Muscle of back (tissue), 11 donors: ENCODE data around the gene USP30. TPM values are rescaled to one million over a fixed set of nuclear protein-coding genes. Genes with fewer than 3 reads are reported as not detected.
A peak's percentile ranks its signal among the peaks of the same experiment; 100 is the strongest.

Experiments
- DNase-seq, 3 donors: peaks; one replicate each; pipeline versions ENCODE4 v3.0.0 to v3.0.0-alpha.2; 2013
- polyA plus RNA-seq, 10 donors: library from polyadenylated mRNA; unstranded; fragments of 120-200 nt; gene quantifications; one replicate each; pipeline ENCODE4 v1.2.1, GENCODE V29; 2013; ENCODE audit not compliant: insufficient read length in 10 of 10

USP30 gene
- polyA plus RNA-seq, 10 donors = 10.2 to 17.3 (median 13.2) TPM

DNA sequence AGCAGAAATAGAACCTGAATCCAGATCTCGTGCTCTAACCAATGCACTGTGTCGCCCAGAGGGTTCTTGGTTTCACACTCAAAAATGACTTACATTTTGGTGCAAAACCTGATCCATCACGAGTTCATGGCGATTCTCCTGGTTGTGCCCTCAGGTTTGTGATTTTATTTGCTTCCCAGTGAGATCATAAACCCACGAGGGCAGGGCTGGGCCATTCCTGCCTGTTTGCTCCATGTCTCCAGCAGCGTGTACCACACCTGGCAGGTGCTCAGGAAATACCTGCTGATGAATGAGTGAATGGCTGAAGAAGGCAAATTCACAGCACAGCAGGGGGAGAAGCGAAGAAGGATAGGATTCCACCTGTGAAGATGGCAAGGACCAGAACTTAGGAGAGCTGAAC lies 73.4 kb downstream of the USP30 start:
- DNase-seq = no peak

DNA sequence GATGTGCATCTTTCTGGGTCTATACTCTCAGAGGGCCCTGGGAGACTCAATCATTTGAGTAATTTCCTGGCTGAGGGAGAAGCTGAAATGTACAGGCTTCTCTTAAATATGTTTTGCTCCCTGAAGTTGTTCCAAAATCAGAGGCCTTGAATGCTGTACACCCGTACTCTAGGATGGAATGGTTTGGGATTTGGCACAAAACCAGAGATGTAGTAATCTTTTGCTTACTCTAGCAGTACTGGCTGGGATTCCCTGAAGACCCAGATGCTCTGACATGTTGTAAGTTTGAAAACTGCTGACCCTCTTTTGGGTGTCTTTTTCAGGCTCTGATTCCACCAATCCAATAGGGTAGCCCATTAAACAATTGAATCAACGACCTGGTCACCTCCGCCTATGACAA lies 74.4 kb downstream of the USP30 start:
- peak in 2 of 3 donors; percentile 46 to 73 for DNase-seq

DNA sequence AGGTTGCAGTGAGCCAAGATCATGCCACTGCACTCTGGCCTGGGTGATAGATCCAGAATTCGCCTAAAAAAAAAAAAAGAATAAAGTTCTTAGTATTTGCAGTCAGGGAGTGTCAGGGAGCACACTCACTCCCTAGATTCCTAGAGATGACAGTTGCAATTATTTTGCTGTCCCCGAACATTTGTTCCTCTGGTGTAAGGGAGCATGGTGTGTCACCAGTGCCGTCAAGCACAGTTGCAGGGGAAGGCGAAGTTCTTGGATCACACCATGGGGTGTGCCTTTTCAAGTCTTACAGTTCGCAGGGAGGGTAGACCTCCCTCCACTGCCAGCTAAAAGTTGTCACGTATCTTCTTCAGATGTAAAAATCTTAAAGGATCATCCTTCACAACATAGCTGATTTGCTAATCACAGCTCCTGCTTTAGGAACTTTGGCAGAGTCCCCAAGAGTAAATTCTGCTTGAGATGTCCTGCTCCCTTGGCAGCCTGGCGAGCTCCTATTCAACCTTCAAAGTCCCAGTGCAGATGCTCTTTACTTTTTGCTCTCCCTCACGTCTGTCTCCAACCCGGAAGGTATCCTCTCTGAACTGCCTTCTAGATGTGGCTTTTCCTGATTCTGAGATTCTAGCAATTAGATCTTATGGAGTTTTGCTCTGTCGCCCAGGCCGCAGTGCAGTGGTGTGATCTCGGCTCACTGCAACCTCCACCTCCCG lies 75.3 kb downstream of the USP30 start:
- DNase-seq = no peak

DNA sequence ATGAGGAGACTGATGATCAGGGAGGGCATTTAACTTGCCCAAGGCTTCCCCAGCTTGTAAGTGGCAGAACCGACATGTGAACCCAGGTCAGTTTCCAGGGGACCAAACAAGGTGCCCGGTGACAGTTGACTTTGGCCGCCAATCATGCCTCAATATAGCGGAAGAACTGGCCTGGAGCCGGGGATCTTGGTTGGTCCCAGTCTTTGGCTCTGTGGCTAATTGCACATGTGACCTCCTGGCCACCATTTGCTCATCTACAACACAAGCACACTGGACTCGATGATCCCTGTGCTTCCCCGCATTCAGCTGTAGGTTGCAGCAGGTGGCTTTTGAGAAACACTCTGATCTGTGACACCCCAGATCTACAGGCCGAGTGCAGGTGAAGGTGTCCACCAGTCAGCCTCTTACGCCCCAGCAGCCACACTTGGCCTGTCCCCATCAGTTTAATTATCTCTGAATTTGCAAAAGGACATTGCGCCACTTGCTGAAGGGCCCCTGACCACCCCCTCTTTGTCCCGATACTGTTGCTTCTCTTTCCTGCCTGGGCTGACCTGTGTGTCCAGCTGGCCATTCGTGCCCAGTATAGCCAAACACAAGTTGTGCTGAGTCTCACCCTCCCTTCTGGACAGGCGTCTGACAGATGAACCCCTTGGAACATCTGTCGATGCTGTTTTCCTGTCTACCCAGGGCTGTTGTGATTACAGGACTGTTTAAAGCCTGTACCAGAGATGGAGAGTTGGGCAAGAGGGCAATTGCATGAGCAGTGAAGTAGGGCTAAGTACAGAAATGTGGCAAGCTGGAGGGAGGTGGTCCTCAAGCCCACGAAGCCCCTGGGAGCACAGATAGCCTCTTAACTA lies 78.1 kb downstream of the USP30 start:
- DNase-seq = no peak

DNA sequence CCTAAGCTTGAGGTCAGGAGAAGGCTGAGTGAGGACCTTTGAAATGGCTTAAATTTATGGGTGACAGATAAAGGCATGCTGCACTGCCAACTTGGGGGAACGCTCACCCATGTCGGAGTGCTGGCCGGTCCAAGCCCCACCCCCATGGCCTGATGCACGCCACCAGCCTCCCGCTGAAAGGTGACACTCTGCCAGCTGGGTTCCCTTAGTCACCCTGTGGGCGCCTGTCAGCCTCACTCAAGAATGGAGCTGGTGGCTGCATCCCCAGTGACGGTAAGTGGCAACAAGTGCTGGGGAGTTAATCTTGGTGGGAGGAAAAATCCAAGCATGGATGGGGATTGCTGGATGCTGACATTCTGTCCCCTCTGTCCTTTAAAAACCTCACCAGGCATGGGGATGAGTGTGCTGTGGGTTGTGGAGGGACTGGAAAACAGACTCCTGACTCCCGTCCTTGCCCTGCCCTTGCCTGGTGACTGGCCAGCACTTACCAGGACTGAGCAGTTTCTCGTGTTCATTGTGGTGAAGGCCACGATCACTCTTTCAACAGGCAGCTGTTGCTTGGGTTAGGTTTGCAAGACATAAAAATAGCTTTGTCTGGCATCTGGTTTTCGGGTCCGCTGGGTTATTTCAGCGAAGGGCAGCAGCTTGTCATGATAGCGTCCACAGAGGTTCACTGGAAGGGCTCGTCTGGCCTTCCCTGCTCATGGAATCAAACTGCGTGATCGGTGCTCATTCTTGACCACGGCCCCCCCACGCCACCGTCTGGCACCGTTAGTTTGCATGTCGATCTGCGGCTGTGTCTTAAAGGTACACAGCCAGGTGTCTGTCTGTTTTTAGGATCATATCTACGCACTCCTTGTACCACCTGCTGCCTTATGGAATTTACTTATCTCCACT lies 79.0 kb downstream of the USP30 start:
- peak in 2 of 3 donors; percentile 22 to 26 for DNase-seq

DNA sequence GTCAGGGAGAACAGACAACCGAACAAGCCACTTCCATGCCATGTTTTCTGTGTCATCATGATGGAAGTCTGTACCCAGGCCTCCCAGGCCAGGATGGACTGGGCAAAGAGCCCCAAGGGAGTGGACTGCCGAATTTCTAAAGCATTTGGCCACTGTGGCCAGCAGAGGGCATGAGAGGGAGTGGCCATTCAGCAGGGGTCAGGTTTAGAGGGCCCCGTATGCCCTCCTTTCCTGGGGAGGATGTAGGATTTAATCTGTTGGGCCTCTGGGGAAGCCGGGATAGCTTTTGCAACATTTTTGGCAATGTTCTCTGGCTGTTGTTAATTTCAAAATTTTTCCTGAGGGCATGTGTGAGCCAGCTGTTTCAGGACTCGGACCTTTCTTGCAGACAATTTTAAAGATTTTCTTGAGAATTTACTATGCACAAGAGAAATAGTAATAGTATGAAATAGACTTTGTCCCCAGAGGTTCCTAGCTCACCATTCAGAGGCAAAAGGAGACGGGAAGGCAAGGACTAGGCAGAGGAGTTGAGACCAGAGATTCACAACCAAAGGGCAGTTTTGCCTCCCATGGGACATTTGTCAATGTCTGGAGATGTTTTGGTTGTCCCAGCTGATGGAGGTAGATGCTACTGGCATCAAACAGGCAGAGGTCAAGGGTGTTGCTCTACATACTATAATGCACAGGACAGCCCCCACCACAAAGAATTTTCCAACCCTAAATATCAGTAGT lies 82.0 kb downstream of the USP30 start:
- DNase-seq = no peak

DNA sequence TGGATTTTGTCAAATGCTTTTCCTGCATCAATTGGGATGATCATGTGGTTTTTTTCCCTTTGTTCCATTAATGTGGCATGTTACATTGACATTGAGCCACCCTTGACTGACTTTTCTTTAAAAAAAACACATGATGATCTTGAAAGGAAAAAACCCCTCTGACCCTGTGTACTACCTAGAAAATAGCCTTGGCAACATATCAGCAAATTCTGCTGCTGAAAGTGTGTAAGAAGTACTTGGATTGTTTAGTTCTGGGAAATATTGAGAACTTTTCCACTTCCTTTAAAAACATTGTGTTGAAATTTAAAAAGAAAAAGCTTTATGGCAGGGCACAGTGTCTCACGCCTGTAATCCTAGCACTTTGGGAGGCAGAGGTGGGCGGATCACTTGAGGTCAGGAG lies 84.7 kb downstream of the USP30 start:
- DNase-seq = no peak

Other genes with a start within 250 kb of the USP30 start
- 10 to 100 TPM; 16.7 to 22.6 (median 19.7) TPM for gene SSH1, start 195.0 kb upstream of the USP30 start, polyA plus RNA-seq
- gene DAO, start 172.5 kb upstream of the USP30 start, polyA plus RNA-seq = under 1 TPM in 7 of 10 donors, not detected in 3; 0.08 to 0.96 (median 0.16) TPM
- gene SVOP, start 31.5 kb upstream of the USP30 start, polyA plus RNA-seq = under 1 TPM; 0.09 to 0.60 (median 0.24) TPM
- gene ALKBH2, start 40.9 kb downstream of the USP30 start, polyA plus RNA-seq = 10 to 100 TPM; 18.8 to 24.5 (median 20.8) TPM
- gene UNG, start 45.0 kb downstream of the USP30 start, polyA plus RNA-seq = 10 to 100 TPM; 19.5 to 32.3 (median 23.9) TPM
- 10 to 100 TPM in 3 of 10 donors, 1 to 10 TPM in 7; 4.6 to 13.3 (median 7.9) TPM for gene ACACB, start 64.0 kb downstream of the USP30 start, polyA plus RNA-seq